Liver (tissue), 9 donors: ENCODE data around the gene PPA1. TPM values are rescaled to one million over a fixed set of nuclear protein-coding genes. Genes with fewer than 3 reads are reported as not detected.

Experiments
- DNase-seq: peaks from one replicate; pipeline ENCODE4 v3.0.0-alpha.2; 2017; ENCODE audit warnings: low spot score
- H3K27ac ChIP-seq, 2 donors: one replicate each; pipeline ENCODE4 v1.7.0; 2013; ENCODE audit warnings: inconsistent platforms in 2 of 2, low read length in 2 of 2, control low read depth in 1 of 2, low read depth in 1 of 2, mild to moderate bottlenecking in 1 of 2
- H3K27me3 ChIP-seq, 4 donors: one replicate each; pipeline versions ENCODE4 v1.6.1 to v1.7.0; 2013; ENCODE audit warnings: low read length in 3 of 4, inconsistent platforms in 1 of 4, mild to moderate bottlenecking in 1 of 4, moderate library complexity in 1 of 4; ENCODE audit not compliant: control insufficient read depth in 4 of 4, insufficient read depth in 4 of 4
- H3K36me3 ChIP-seq, 4 donors: one replicate each; pipeline versions ENCODE4 v1.6.1 to v1.7.0; 2013; ENCODE audit warnings: low read length in 3 of 4, mild to moderate bottlenecking in 3 of 4, low read depth in 1 of 4, moderate library complexity in 1 of 4; ENCODE audit not compliant: control insufficient read depth in 4 of 4, insufficient read depth in 3 of 4
- H3K4me1 ChIP-seq, 4 donors: one replicate each; pipeline versions ENCODE4 v1.6.1 to v1.7.0; 2013; ENCODE audit warnings: low read length in 3 of 4, mild to moderate bottlenecking in 3 of 4, moderate library complexity in 1 of 4; ENCODE audit not compliant: control insufficient read depth in 4 of 4, insufficient read depth in 4 of 4
- H3K4me3 ChIP-seq, 3 donors: one replicate each; pipeline versions ENCODE4 v1.6.1 to v1.7.0; 2013; ENCODE audit warnings: low read length in 3 of 3, control low read depth in 1 of 3, low read depth in 1 of 3, mild to moderate bottlenecking in 1 of 3
- H3K9ac ChIP-seq, 2 donors: one replicate each; pipeline ENCODE4 v1.7.0; 2013; ENCODE audit warnings: low read length in 2 of 2, mild to moderate bottlenecking in 2 of 2, moderate library complexity in 2 of 2, control low read depth in 1 of 2, low read depth in 1 of 2
- H3K9me3 ChIP-seq, 4 donors: one replicate each; pipeline versions ENCODE4 v1.6.1 to v1.7.0; 2013; ENCODE audit warnings: low read length in 3 of 4; ENCODE audit not compliant: control insufficient read depth in 4 of 4
- EGR1 ChIP-seq, 2 donors: IDR thresholded peaks; 2 replicates each; pipeline ENCODE4 v1.6.1; 2016 to 2018; ENCODE audit warnings: antibody characterized with exemption in 2 of 2, low read depth in 2 of 2
- FOXA1 ChIP-seq: IDR thresholded peaks from 2 replicates; pipeline ENCODE4 v1.6.1; 2016; ENCODE audit warnings: antibody characterized with exemption
- GABPA ChIP-seq, 2 donors: IDR thresholded peaks in 1 of 2; conservative IDR thresholded peaks in 1 of 2; 2 replicates each; pipeline ENCODE4 v1.6.1; 2016; ENCODE audit warnings: antibody characterized with exemption in 2 of 2, mild to moderate bottlenecking in 1 of 2, moderate library complexity in 1 of 2
- HNF4A ChIP-seq, 2 donors: conservative IDR thresholded peaks; 2 replicates each; pipeline ENCODE4 v1.6.1; 2016; ENCODE audit warnings: antibody characterized with exemption in 2 of 2, mild to moderate bottlenecking in 2 of 2
- HNF4G ChIP-seq: IDR thresholded peaks from 2 replicates; pipeline ENCODE4 v1.6.1; 2016; ENCODE audit warnings: antibody characterized with exemption
- JUND ChIP-seq, 2 donors: IDR thresholded peaks; 2 replicates each; pipeline ENCODE4 v1.6.1; 2016; ENCODE audit warnings: antibody characterized with exemption in 2 of 2
- NR2F2 ChIP-seq: IDR thresholded peaks from 2 replicates; pipeline ENCODE4 v1.6.1; 2016; ENCODE audit warnings: antibody characterized with exemption
- RAD21 ChIP-seq, 2 donors: IDR thresholded peaks; 2 replicates each; pipeline ENCODE4 v1.6.1; 2016; ENCODE audit warnings: antibody characterized with exemption in 2 of 2, mild to moderate bottlenecking in 2 of 2
- RXRA ChIP-seq, 2 donors: IDR thresholded peaks; 2 replicates each; pipeline ENCODE4 v1.6.1; 2017 to 2018; ENCODE audit warnings: antibody characterized with exemption in 2 of 2, mild to moderate bottlenecking in 1 of 2
- SP1 ChIP-seq: IDR thresholded peaks from 2 replicates; pipeline ENCODE4 v1.6.1; 2018; ENCODE audit warnings: antibody characterized with exemption, mild to moderate bottlenecking
- TAF1 ChIP-seq: conservative IDR thresholded peaks from 2 replicates; pipeline ENCODE4 v1.6.1; 2016; ENCODE audit warnings: antibody characterized with exemption, mild to moderate bottlenecking
- YY1 ChIP-seq: IDR thresholded peaks from 2 replicates; pipeline ENCODE4 v1.6.1; 2016; ENCODE audit warnings: antibody characterized with exemption, mild to moderate bottlenecking
- WGBS: extraction: QIAGEN DNeasy Blood & Tissue Kit; methylation state at CpG from one replicate; pipeline ENCODE4 v1.1.7; 2013; 5-methylcytosine and 5-hydroxymethylcytosine counted together
- polyA plus RNA-seq, 2 donors: library from polyadenylated mRNA; stranded (reverse) in 1 of 2; unstranded in 1 of 2; fragments of 200-250 nt in 1 of 2; fragments of >200 nt in 1 of 2; fragmentation: Nextera tagmentation in 1 of 2; extraction: Ambion mirVana in 1 of 2; gene quantifications; one replicate each; pipeline versions ENCODE4 v1.2.1 to v1.2.3, GENCODE V29; 2013 to 2015
- total RNA-seq, 2 donors: library from RNA; depleted of rRNA; stranded (reverse); fragments of >200 nt; gene quantifications; one replicate each; pipeline ENCODE4 v1.2.3, GENCODE V29; 2014
- TF ChIP-seq, protein P1 (sequence below): IDR thresholded peaks from 2 replicates; pipeline ENCODE4 v1.6.1; 2016; ENCODE audit warnings: antibody characterized with exemption
- TF ChIP-seq, protein P2 (sequence below): fragments of 150-350 bp; IDR thresholded peaks from 2 replicates; pipeline ENCODE4 v1.5.1; 2017; ENCODE audit warnings: improper control_type of control experiment, low read depth, low read length; ENCODE audit not compliant: missing input control
- TF ChIP-seq, protein P3 (sequence below): IDR thresholded peaks from 2 replicates; pipeline ENCODE4 v1.6.1; 2016; ENCODE audit warnings: antibody characterized with exemption
- TF ChIP-seq, protein P4 (sequence below): IDR thresholded peaks from 2 replicates; pipeline ENCODE4 v1.6.1; 2016; ENCODE audit warnings: antibody characterized with exemption
- donor health status: healthy.
- donor health status: healthy.
- donor health status: healthy.
- donor health status: healthy.
- donor health status: healthy.

The PPA1 gene
- total and polyA plus RNA-seq, 4 donors, result 91.1 to 111 (median 99.4) TPM

DNA sequence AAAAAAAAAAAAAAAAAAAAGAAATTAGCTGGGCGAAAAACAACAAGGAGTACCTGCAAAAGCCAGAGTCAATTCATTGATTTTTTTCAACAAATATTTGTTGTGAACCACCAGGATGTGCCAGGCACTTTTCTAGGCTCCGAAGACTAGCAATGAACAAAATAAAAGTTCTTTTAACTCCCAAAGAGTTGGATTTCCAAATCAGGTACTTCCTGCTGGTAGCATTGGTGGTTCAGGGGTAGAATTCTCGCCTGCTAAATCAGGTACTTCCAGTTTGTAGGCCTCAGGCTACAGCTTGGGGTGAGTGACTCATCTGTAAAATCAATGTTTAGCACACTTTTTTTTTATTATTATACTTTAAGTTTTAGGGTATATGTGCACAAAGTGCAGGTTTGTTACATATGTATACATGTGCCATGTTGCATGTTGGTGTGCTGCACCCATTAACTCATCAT, 10.9 kb downstream of the PPA1 start:
- Histone ChIP-seq H3K36me3 (peaks cover 0 to 8% (median 3%) of the 10 kb centered on the region in 4 donors), H3K4me3 (no peak overlapping the region), H3K27ac (peak overlapping the region in 1 of 2 donors; percentile 28), H3K27me3 (no peaks in the 10 kb centered on the region), H3K4me1 (peaks cover 0 to 18% (median 6%) of the 10 kb centered on the region in 4 donors), H3K9me3 (no peaks in the 10 kb centered on the region), H3K9ac (no peak overlapping the region)
- DNase-seq, result no peak
- 38% methylated on average over 3 of the region's 3 CpGs for WGBS
- TF ChIP-seq RAD21 (IDR thresholded peaks at IDR 0.05) (peak in 1 of 2 donors; percentile 10), GABPA (IDR thresholded peaks at IDR 0.05 in 1 of 2, conservative IDR thresholded peaks at IDR 0.05 in 1 of 2) (no peak), NR2F2 (no peak), JUND (IDR thresholded peaks at IDR 0.05) (peak in 1 of 2 donors; percentile 29), HNF4A (conservative IDR thresholded peaks at IDR 0.05) (peak in 1 of 2 donors; percentile 14), FOXA1 (no peak), RXRA (IDR thresholded peaks at IDR 0.05) (peak in 1 of 2 donors; percentile 28), YY1 (no peak), SP1 (no peak)
- TF ChIP-seq, protein P1, sequence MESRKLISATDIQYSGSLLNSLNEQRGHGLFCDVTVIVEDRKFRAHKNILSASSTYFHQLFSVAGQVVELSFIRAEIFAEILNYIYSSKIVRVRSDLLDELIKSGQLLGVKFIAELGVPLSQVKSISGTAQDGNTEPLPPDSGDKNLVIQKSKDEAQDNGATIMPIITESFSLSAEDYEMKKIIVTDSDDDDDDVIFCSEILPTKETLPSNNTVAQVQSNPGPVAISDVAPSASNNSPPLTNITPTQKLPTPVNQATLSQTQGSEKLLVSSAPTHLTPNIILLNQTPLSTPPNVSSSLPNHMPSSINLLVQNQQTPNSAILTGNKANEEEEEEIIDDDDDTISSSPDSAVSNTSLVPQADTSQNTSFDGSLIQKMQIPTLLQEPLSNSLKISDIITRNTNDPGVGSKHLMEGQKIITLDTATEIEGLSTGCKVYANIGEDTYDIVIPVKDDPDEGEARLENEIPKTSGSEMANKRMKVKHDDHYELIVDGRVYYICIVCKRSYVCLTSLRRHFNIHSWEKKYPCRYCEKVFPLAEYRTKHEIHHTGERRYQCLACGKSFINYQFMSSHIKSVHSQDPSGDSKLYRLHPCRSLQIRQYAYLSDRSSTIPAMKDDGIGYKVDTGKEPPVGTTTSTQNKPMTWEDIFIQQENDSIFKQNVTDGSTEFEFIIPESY, result no peak

DNA sequence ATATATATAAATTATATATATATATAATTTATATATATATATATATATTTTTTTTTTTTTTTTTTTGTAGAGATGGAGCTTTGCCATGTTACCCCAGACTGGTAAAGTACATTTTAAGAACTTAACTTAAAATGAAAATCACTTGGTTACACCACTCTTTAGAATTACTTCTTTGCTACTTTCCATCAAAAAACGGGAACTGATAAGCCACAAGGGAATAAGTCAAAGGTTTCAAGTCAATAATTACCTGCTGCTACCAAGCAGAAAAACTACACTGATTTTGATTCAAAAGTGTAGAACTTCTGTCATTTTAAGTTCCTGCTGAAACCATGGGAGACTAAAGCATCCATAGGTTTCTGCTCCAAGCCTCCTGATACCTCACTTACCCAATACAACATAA, 12.2 kb downstream of the PPA1 start:
- H3K27ac ChIP-seq, result no peak overlapping the region
- DNase-seq, result no peak
- H3K9ac ChIP-seq, result peak overlapping the region in 1 of 2 donors; percentile 41
- TF ChIP-seq, protein P2, sequence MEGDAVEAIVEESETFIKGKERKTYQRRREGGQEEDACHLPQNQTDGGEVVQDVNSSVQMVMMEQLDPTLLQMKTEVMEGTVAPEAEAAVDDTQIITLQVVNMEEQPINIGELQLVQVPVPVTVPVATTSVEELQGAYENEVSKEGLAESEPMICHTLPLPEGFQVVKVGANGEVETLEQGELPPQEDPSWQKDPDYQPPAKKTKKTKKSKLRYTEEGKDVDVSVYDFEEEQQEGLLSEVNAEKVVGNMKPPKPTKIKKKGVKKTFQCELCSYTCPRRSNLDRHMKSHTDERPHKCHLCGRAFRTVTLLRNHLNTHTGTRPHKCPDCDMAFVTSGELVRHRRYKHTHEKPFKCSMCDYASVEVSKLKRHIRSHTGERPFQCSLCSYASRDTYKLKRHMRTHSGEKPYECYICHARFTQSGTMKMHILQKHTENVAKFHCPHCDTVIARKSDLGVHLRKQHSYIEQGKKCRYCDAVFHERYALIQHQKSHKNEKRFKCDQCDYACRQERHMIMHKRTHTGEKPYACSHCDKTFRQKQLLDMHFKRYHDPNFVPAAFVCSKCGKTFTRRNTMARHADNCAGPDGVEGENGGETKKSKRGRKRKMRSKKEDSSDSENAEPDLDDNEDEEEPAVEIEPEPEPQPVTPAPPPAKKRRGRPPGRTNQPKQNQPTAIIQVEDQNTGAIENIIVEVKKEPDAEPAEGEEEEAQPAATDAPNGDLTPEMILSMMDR, result no peak
- TF ChIP-seq HNF4G (no peak), NR2F2 (no peak), YY1 (no peak), JUND (IDR thresholded peaks at IDR 0.05) (no peak), HNF4A (conservative IDR thresholded peaks at IDR 0.05) (no peak), RAD21 (IDR thresholded peaks at IDR 0.05) (no peak), TAF1 (no peak), RXRA (IDR thresholded peaks at IDR 0.05) (no peak), EGR1 (IDR thresholded peaks at IDR 0.05; ENCODE audit: low read depth in 2 of 2) (no peak)
- TF ChIP-seq, protein P3, sequence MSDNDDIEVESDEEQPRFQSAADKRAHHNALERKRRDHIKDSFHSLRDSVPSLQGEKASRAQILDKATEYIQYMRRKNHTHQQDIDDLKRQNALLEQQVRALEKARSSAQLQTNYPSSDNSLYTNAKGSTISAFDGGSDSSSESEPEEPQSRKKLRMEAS, result no peak
- TF ChIP-seq, protein P1, result no peak
- TF ChIP-seq, protein P4, sequence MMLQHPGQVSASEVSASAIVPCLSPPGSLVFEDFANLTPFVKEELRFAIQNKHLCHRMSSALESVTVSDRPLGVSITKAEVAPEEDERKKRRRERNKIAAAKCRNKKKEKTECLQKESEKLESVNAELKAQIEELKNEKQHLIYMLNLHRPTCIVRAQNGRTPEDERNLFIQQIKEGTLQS, result no peak
- peaks cover 0 to 18% (median 6%) of the 10 kb centered on the region in 4 donors for H3K4me1 ChIP-seq
- H3K27me3 ChIP-seq, result no peaks in the 10 kb centered on the region
- no peak overlapping the region for H3K4me3 ChIP-seq
- 18% methylated on average over 1 of the region's 1 CpG for WGBS
- H3K36me3 ChIP-seq, result peaks cover 2 to 13% (median 8%) of the 10 kb centered on the region in 4 donors
- no peaks in the 10 kb centered on the region for H3K9me3 ChIP-seq
